PC-9 (cell line): ENCODE results near the gene DNAJC3.

Experiments used
- CTCF ChIP-seq: fragments of 200-600 bp; sonication (generic); conservative IDR thresholded peaks from 2 replicates; pipeline ENCODE4 v1.6.1; 2017; ENCODE audit warnings: mixed run types, antibody characterized with exemption, mild to moderate bottlenecking, moderate library complexity
- EZH2 ChIP-seq: fragments of 200-600 bp; sonication (generic); IDR thresholded peaks from 2 replicates; pipeline ENCODE4 v1.8.0; 2017; ENCODE audit warnings: antibody characterized with exemption, low read depth

- TF ChIP-seq EZH2 (no peak), CTCF (no peak)
These were observed 136.2 kb downstream of the DNAJC3 start for GRCh38 chr13:95813139-95813538.
